GM19455 (cell line): ENCODE results near the gene RSL24D1.

Experiments
- ATAC-seq: cut with Tn5 transposase; IDR thresholded peaks from one replicate; pipeline ENCODE4 v1.9.1; 2021; ENCODE audit not compliant: unreplicated experiment

Gene RSL24D1

GRCh38 chr15:55196458-55197361 is at the start of gene RSL24D1:
Gene RSL24D1, minus strand, starts transcription at chr15:55196941. Its CDS starts 51 bp downstream, at chr15:55196890.
- peak; percentile 99 for ATAC-seq

GRCh38 chr15:55245059-55245458 is 48.3 kb upstream of the RSL24D1 start:
- no peak for ATAC-seq

- ATAC-seq = no peak
Observed at GRCh38 chr15:55241891-55242290, 45.1 kb upstream of the RSL24D1 start.

GRCh38 chr15:55241186-55241585 is 44.4 kb upstream of the RSL24D1 start:
- ATAC-seq = no peak

GRCh38 chr15:55240125-55240760 is 43.5 kb upstream of the RSL24D1 start:
- ATAC-seq = no peak

- no peak for ATAC-seq
Observed at GRCh38 chr15:55239440-55240124, 42.8 kb upstream of the RSL24D1 start.

- ATAC-seq = no peak
Observed at GRCh38 chr15:55238877-55239276, 42.1 kb upstream of the RSL24D1 start.

GRCh38 chr15:55237219-55238130 is 40.7 kb upstream of the RSL24D1 start:
- no peak for ATAC-seq

- ATAC-seq = no peak
Observed at GRCh38 chr15:55235546-55236036, 38.9 kb upstream of the RSL24D1 start.

GRCh38 chr15:55234800-55235104 is 38.0 kb upstream of the RSL24D1 start:
- no peak for ATAC-seq

GRCh38 chr15:55234104-55234799 is 37.5 kb upstream of the RSL24D1 start:
- no peak for ATAC-seq

GRCh38 chr15:55231455-55231854 is 34.7 kb upstream of the RSL24D1 start:
- ATAC-seq = no peak

- no peak for ATAC-seq
Observed at GRCh38 chr15:55230953-55231352, 34.2 kb upstream of the RSL24D1 start.

- no peak for ATAC-seq
Observed at GRCh38 chr15:55230051-55230670, 33.4 kb upstream of the RSL24D1 start.

GRCh38 chr15:55226127-55226526 is 29.4 kb upstream of the RSL24D1 start:
- no peak for ATAC-seq

GRCh38 chr15:55224892-55225291 is 28.2 kb upstream of the RSL24D1 start:
- no peak for ATAC-seq

- ATAC-seq = peak; percentile 58
Observed at GRCh38 chr15:55222588-55222987, 25.8 kb upstream of the RSL24D1 start.

- ATAC-seq = no peak
Observed at GRCh38 chr15:55221090-55222011, 24.6 kb upstream of the RSL24D1 start.

GRCh38 chr15:55220606-55221005 is 23.9 kb upstream of the RSL24D1 start:
- ATAC-seq = no peak
